ENCODE results near the gene PLA2G2A.

GRCh38 chr1:19942657-19943056 is 36.8 kb downstream of the PLA2G2A start:
- TF ChIP-seq CTCF (IDR thresholded peaks at IDR 0.05) (no peak), POLR2A (IDR thresholded peaks at IDR 0.05) (no peak), POLR2AphosphoS5 (IDR thresholded peaks at IDR 0.05) (no peak)

Data from transverse colon (tissue), 4 donors.